Measurements from ENCODE around the gene GULP1.

The GULP1 gene

DNA sequence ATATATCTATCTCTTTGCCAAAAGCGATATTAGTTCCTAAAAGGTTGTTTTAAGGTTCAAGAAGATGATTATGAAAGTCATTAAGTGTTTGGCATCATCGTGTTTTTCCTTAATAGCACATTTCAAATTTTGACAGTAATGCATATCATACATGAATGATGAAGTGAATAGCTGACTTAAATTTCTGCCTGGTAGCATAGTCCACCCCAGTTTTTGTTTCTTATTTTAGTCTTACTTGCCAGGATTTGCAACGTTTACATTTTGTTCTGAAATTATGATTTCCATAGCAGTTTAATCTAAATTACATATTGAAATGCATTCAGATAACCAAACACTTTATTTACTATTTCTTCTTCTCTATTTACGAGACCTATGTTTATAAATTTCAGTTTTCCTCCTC is 201.1 kb downstream of the GULP1 start:
- H3K14ac ChIP-seq (ENCODE audit: low read length) = no peak overlapping the region
- H2BK5ac ChIP-seq (ENCODE audit: low read length) = no peak overlapping the region
- peaks cover 0 to 1% of the 10 kb centered on the region in 2 donors for H3K9me3 ChIP-seq (replicated peaks in 1 of 2; ENCODE audit: control insufficient read depth in 2 of 2, insufficient read depth in 1 of 2, low read depth in 1 of 2, low read length in 2 of 2)
- H3K23ac ChIP-seq (ENCODE audit: low read depth, low read length, poor library complexity) = no peak overlapping the region
- H3K79me1 ChIP-seq (ENCODE audit: low read depth, low read length) = no peaks in the 10 kb centered on the region
- H2BK15ac ChIP-seq (ENCODE audit: low read length) = no peak overlapping the region
- no peak overlapping the region for H3K4me2 ChIP-seq (ENCODE audit: insufficient read depth, low read length, poor library complexity, severe bottlenecking)
- H2BK12ac ChIP-seq (ENCODE audit: low read length) = no peak overlapping the region
- H2AFZ ChIP-seq (ENCODE audit: low read length) = no peak overlapping the region
- no peak overlapping the region for H4K8ac ChIP-seq (ENCODE audit: low read depth, low read length)
- no peak overlapping the region for H3K27ac ChIP-seq (replicated peaks; ENCODE audit: low read length)
- H2AK5ac ChIP-seq (ENCODE audit: low read depth, low read length) = no peak overlapping the region
- H3K36me3 ChIP-seq (replicated peaks in 1 of 2; ENCODE audit: control insufficient read depth in 2 of 2, insufficient read depth in 2 of 2, low read length in 2 of 2) = peaks cover 0 to 26% of the 10 kb centered on the region in 2 donors
- no peak overlapping the region for H3K4ac ChIP-seq (ENCODE audit: low read length)
- H3K18ac ChIP-seq (ENCODE audit: low read length) = no peak overlapping the region
- DNase-seq (ENCODE audit: low spot score) = no peak
- H4K91ac ChIP-seq (ENCODE audit: low read depth, low read length, poor library complexity) = no peak overlapping the region
- H3K27me3 ChIP-seq (ENCODE audit: control insufficient read depth in 3 of 3, insufficient read depth in 3 of 3, low read depth in 1 of 3, low read length in 3 of 3) = no peaks in the 10 kb centered on the region
- WGBS, 2 donors (ENCODE audit: extremely low coverage in 2 of 2, insufficient read length in 2 of 2, insufficient replicate concordance in 1 of 2) = 100% methylated on average over 1 of the region's 4 CpGs; no CpG with 5 or more reads in 1 of the 2 donors
- H2BK120ac ChIP-seq (ENCODE audit: low read depth, low read length) = no peak overlapping the region
- no peaks in the 10 kb centered on the region for H3K4me1 ChIP-seq (ENCODE audit: control insufficient read depth in 2 of 2, insufficient read depth in 1 of 2, low read depth in 1 of 2, low read length in 2 of 2)
- H3K4me3 ChIP-seq (ENCODE audit: low read length in 2 of 2) = no peak overlapping the region
- H3K9ac ChIP-seq (ENCODE audit: low read depth, low read length, poor library complexity) = no peak overlapping the region

DNA sequence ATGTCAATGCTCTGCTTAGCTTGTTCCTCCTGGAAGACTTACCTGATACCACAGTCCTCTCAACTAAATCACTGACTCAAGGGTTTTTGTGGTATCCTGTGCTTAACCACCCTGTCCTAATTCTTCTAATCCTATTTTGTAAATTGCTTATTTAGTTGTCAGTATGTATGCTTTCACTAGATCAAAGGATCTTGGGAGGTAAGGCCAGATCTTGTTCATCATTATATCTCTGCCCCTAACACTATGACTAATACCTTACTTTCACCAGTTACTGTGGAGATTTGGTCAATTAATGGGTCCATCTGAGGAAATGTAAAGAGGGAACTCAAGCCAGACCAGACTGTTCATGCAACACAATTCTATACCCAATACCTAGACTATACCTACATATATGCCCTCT is 203.2 kb downstream of the GULP1 start:
- Histone ChIP-seq H2BK5ac (ENCODE audit: low read length) (no peak overlapping the region), H3K4me3 (ENCODE audit: low read length in 2 of 2) (no peak overlapping the region), H2BK12ac (ENCODE audit: low read length) (no peak overlapping the region), H3K9ac (ENCODE audit: low read depth, low read length, poor library complexity) (no peak overlapping the region), H4K8ac (ENCODE audit: low read depth, low read length) (no peak overlapping the region), H2BK15ac (ENCODE audit: low read length) (no peak overlapping the region), H3K14ac (ENCODE audit: low read length) (no peak overlapping the region), H2BK120ac (ENCODE audit: low read depth, low read length) (no peak overlapping the region), H3K4me2 (ENCODE audit: insufficient read depth, low read length, poor library complexity, severe bottlenecking) (no peak overlapping the region), H3K27me3 (ENCODE audit: control insufficient read depth in 3 of 3, insufficient read depth in 3 of 3, low read depth in 1 of 3, low read length in 3 of 3) (no peaks in the 10 kb centered on the region), H3K9me3 (replicated peaks in 1 of 2; ENCODE audit: control insufficient read depth in 2 of 2, insufficient read depth in 1 of 2, low read depth in 1 of 2, low read length in 2 of 2) (no peaks in the 10 kb centered on the region), H3K4me1 (ENCODE audit: control insufficient read depth in 2 of 2, insufficient read depth in 1 of 2, low read depth in 1 of 2, low read length in 2 of 2) (no peaks in the 10 kb centered on the region), H3K23ac (ENCODE audit: low read depth, low read length, poor library complexity) (no peak overlapping the region), H3K36me3 (replicated peaks in 1 of 2; ENCODE audit: control insufficient read depth in 2 of 2, insufficient read depth in 2 of 2, low read length in 2 of 2) (peaks cover 0 to 24% of the 10 kb centered on the region in 2 donors), H3K18ac (ENCODE audit: low read length) (no peak overlapping the region), H2AFZ (ENCODE audit: low read length) (no peak overlapping the region), H2AK5ac (ENCODE audit: low read depth, low read length) (no peak overlapping the region), H3K79me1 (ENCODE audit: low read depth, low read length) (no peaks in the 10 kb centered on the region), H4K91ac (ENCODE audit: low read depth, low read length, poor library complexity) (no peak overlapping the region), H3K27ac (replicated peaks; ENCODE audit: low read length) (no peak overlapping the region), H3K4ac (ENCODE audit: low read length) (no peak overlapping the region)
- DNase-seq (ENCODE audit: low spot score) = no peak

DNA sequence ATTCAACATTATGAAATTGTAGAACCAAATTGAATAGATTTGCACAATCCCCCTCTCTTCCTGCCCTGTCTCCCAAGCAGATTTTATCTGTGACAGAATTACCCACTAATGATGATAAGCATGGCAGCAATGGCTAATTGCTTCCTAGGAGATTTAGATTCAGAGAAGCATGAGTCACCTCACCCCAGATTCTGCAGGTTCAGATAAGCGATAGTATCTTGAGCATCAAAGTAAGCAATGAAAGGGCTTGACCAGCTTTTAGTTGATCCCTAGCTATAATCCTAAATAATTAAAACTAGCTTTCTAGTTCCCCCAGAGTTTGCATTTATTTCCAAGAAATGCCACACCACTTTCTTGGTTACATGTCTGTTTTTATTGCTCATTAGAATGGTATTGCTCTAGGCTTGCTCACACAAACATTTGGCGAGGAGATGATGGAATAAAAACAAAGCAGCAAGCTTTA is 204.3 kb downstream of the GULP1 start:
- Histone ChIP-seq H2AFZ (ENCODE audit: low read length) (no peak overlapping the region), H2BK5ac (ENCODE audit: low read length) (no peak overlapping the region), H3K79me1 (ENCODE audit: low read depth, low read length) (no peaks in the 10 kb centered on the region), H2BK15ac (ENCODE audit: low read length) (no peak overlapping the region), H3K9ac (ENCODE audit: low read depth, low read length, poor library complexity) (no peak overlapping the region), H3K4ac (ENCODE audit: low read length) (no peak overlapping the region), H2AK5ac (ENCODE audit: low read depth, low read length) (no peak overlapping the region), H3K4me2 (ENCODE audit: insufficient read depth, low read length, poor library complexity, severe bottlenecking) (no peak overlapping the region), H2BK120ac (ENCODE audit: low read depth, low read length) (no peak overlapping the region), H3K36me3 (replicated peaks in 1 of 2; ENCODE audit: control insufficient read depth in 2 of 2, insufficient read depth in 2 of 2, low read length in 2 of 2) (peaks cover 0 to 17% of the 10 kb centered on the region in 2 donors), H3K9me3 (replicated peaks in 1 of 2; ENCODE audit: control insufficient read depth in 2 of 2, insufficient read depth in 1 of 2, low read depth in 1 of 2, low read length in 2 of 2) (no peaks in the 10 kb centered on the region), H3K4me1 (ENCODE audit: control insufficient read depth in 2 of 2, insufficient read depth in 1 of 2, low read depth in 1 of 2, low read length in 2 of 2) (no peaks in the 10 kb centered on the region), H3K18ac (ENCODE audit: low read length) (no peak overlapping the region), H3K4me3 (ENCODE audit: low read length in 2 of 2) (no peak overlapping the region), H3K23ac (ENCODE audit: low read depth, low read length, poor library complexity) (no peak overlapping the region), H3K14ac (ENCODE audit: low read length) (no peak overlapping the region), H4K91ac (ENCODE audit: low read depth, low read length, poor library complexity) (no peak overlapping the region), H3K27ac (replicated peaks; ENCODE audit: low read length) (no peak overlapping the region), H4K8ac (ENCODE audit: low read depth, low read length) (no peak overlapping the region), H2BK12ac (ENCODE audit: low read length) (no peak overlapping the region), H3K27me3 (ENCODE audit: control insufficient read depth in 3 of 3, insufficient read depth in 3 of 3, low read depth in 1 of 3, low read length in 3 of 3) (no peaks in the 10 kb centered on the region)
- no peak for DNase-seq (ENCODE audit: low spot score)
- WGBS, 2 donors (ENCODE audit: extremely low coverage in 2 of 2, insufficient read length in 2 of 2, insufficient replicate concordance in 1 of 2) = no CpG with 5 or more reads among the region's 2 CpGs

DNA sequence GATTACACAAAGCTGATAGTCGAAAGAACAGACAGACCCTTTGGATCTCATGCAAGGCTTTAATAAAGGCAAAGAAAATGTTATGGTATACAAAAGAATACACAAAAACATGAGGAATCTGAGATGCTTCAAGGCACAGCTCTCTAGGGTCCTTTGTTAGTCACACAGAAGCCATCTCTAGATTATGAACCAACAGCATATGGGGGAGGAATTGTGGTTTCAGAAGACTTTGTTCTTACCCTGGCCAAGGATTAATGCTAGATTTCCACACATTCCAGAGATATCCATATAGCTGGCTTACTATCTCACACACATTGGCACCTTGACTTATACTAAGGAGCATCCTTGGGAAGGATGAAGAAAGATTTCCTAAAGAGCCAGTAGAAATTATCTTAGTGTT is 206.1 kb downstream of the GULP1 start:
- Histone ChIP-seq H3K9ac (ENCODE audit: low read depth, low read length, poor library complexity) (no peak overlapping the region), H3K23ac (ENCODE audit: low read depth, low read length, poor library complexity) (no peak overlapping the region), H3K4me2 (ENCODE audit: insufficient read depth, low read length, poor library complexity, severe bottlenecking) (no peak overlapping the region), H3K18ac (ENCODE audit: low read length) (no peak overlapping the region), H3K79me1 (ENCODE audit: low read depth, low read length) (no peaks in the 10 kb centered on the region), H2BK5ac (ENCODE audit: low read length) (no peak overlapping the region), H4K91ac (ENCODE audit: low read depth, low read length, poor library complexity) (no peak overlapping the region), H2BK12ac (ENCODE audit: low read length) (no peak overlapping the region), H2BK120ac (ENCODE audit: low read depth, low read length) (no peak overlapping the region), H3K9me3 (replicated peaks in 1 of 2; ENCODE audit: control insufficient read depth in 2 of 2, insufficient read depth in 1 of 2, low read depth in 1 of 2, low read length in 2 of 2) (no peaks in the 10 kb centered on the region), H3K4me1 (ENCODE audit: control insufficient read depth in 2 of 2, insufficient read depth in 1 of 2, low read depth in 1 of 2, low read length in 2 of 2) (no peaks in the 10 kb centered on the region), H3K4ac (ENCODE audit: low read length) (no peak overlapping the region), H3K4me3 (ENCODE audit: low read length in 2 of 2) (no peak overlapping the region), H3K36me3 (replicated peaks in 1 of 2; ENCODE audit: control insufficient read depth in 2 of 2, insufficient read depth in 2 of 2, low read length in 2 of 2) (peaks cover 0 to 8% of the 10 kb centered on the region in 2 donors), H3K27me3 (ENCODE audit: control insufficient read depth in 3 of 3, insufficient read depth in 3 of 3, low read depth in 1 of 3, low read length in 3 of 3) (no peaks in the 10 kb centered on the region), H4K8ac (ENCODE audit: low read depth, low read length) (no peak overlapping the region), H3K14ac (ENCODE audit: low read length) (no peak overlapping the region), H2BK15ac (ENCODE audit: low read length) (no peak overlapping the region), H2AFZ (ENCODE audit: low read length) (no peak overlapping the region), H3K27ac (replicated peaks; ENCODE audit: low read length) (no peak overlapping the region), H2AK5ac (ENCODE audit: low read depth, low read length) (no peak overlapping the region)
- WGBS, 2 donors (ENCODE audit: extremely low coverage in 2 of 2, insufficient read length in 2 of 2, insufficient replicate concordance in 1 of 2) = no CpG with 5 or more reads among the region's 1 CpG
- DNase-seq (ENCODE audit: low spot score) = no peak

All from neuronal stem cell (in vitro differentiated cells).